HEK293 (cell line): ENCODE measurements around the gene PTRH1.
A peak's percentile ranks its signal among the peaks of the same experiment; 100 is the strongest.

ENCODE experiments used
- AEBP2 ChIP-seq: fragments of 450-650 bp; formaldehyde crosslinking; IDR thresholded peaks from 2 replicates; pipeline ENCODE4 v1.5.1; 2016; ENCODE audit warnings: missing biosample characterization, missing genetic modification characterization, borderline replicate concordance
- ATF2 ChIP-seq: fragments of 450-650 bp; formaldehyde crosslinking; IDR thresholded peaks from 2 replicates; pipeline ENCODE4 v1.5.1; 2016; ENCODE audit warnings: missing biosample characterization, missing genetic modification characterization, low read depth
- BCL11A ChIP-seq: fragments of 450-650 bp; formaldehyde crosslinking; IDR thresholded peaks from 2 replicates; pipeline ENCODE4 v1.5.1; 2016; ENCODE audit warnings: low read depth, missing biosample characterization, missing genetic modification characterization
- BCL11B ChIP-seq: fragments of 450-650 bp; formaldehyde crosslinking; IDR thresholded peaks from 2 replicates; pipeline ENCODE4 v1.5.1; 2016; ENCODE audit warnings: low read depth, missing biosample characterization, missing genetic modification characterization
- BCL6B ChIP-seq: fragments of 450-650 bp; formaldehyde crosslinking; IDR thresholded peaks from 2 replicates; pipeline ENCODE4 v1.5.1; 2017; ENCODE audit warnings: missing biosample characterization, missing genetic modification characterization
- KLF9 ChIP-seq: fragments of 450-650 bp; formaldehyde crosslinking; IDR thresholded peaks from 2 replicates; pipeline ENCODE4 v1.5.1; 2016; ENCODE audit warnings: missing biosample characterization, missing genetic modification characterization, low read depth
- MEIS1 ChIP-seq: sonication (generic); formaldehyde crosslinking; IDR thresholded peaks from 2 replicates; pipeline ENCODE4 v1.8.1; 2022; ENCODE audit warnings: missing genetic modification reagents, mild to moderate bottlenecking, borderline replicate concordance
- OVOL3 ChIP-seq: fragments of 450-650 bp; formaldehyde crosslinking; IDR thresholded peaks from 2 replicates; pipeline ENCODE4 v1.5.1; 2016; ENCODE audit warnings: missing biosample characterization, missing genetic modification characterization
- PRDM2 ChIP-seq: fragments of 450-650 bp; formaldehyde crosslinking; IDR thresholded peaks from 2 replicates; pipeline ENCODE4 v1.5.1; 2016; ENCODE audit warnings: missing biosample characterization, missing genetic modification characterization, borderline replicate concordance
- WT1 ChIP-seq: fragments of 450-650 bp; formaldehyde crosslinking; IDR thresholded peaks from 2 replicates; pipeline ENCODE4 v1.5.1; 2016; ENCODE audit warnings: missing biosample characterization, missing genetic modification characterization
- ZNF140 ChIP-seq: fragments of 450-650 bp; formaldehyde crosslinking; IDR thresholded peaks from 2 replicates; pipeline ENCODE4 v1.5.1; 2016; ENCODE audit warnings: missing biosample characterization, missing genetic modification characterization
- ZNF157 ChIP-seq: fragments of 450-650 bp; formaldehyde crosslinking; IDR thresholded peaks from 2 replicates; pipeline ENCODE4 v1.5.1; 2016; ENCODE audit warnings: missing biosample characterization, missing genetic modification characterization
- ZNF18 ChIP-seq: fragments of 450-650 bp; formaldehyde crosslinking; IDR thresholded peaks from 2 replicates; pipeline ENCODE4 v1.5.1; 2016; ENCODE audit warnings: missing biosample characterization, missing genetic modification characterization
- ZNF24 ChIP-seq: fragments of 450-650 bp; formaldehyde crosslinking; IDR thresholded peaks from 2 replicates; pipeline ENCODE4 v1.5.1; 2016; ENCODE audit warnings: missing biosample characterization, missing genetic modification characterization
- ZNF341 ChIP-seq: fragments of 450-650 bp; formaldehyde crosslinking; IDR thresholded peaks from 2 replicates; pipeline ENCODE4; 2016; ENCODE audit warnings: low read depth, missing biosample characterization, missing genetic modification characterization
- ZNF362 ChIP-seq: fragments of 450-650 bp; formaldehyde crosslinking; IDR thresholded peaks from 2 replicates; pipeline ENCODE4 v1.5.1; 2016; ENCODE audit warnings: missing biosample characterization, missing genetic modification characterization
- ZNF394 ChIP-seq: fragments of 450-650 bp; formaldehyde crosslinking; IDR thresholded peaks from 2 replicates; pipeline ENCODE4 v1.5.1; 2016; ENCODE audit warnings: missing biosample characterization, missing genetic modification characterization, mild to moderate bottlenecking, moderate library complexity, borderline replicate concordance
- ZNF510 ChIP-seq: fragments of 450-650 bp; formaldehyde crosslinking; IDR thresholded peaks from 2 replicates; pipeline ENCODE4 v1.5.1; 2018; ENCODE audit warnings: mild to moderate bottlenecking, missing genetic modification characterization, missing biosample characterization; ENCODE audit not compliant: insufficient replicate concordance
- ZNF571 ChIP-seq: fragments of 450-650 bp; formaldehyde crosslinking; IDR thresholded peaks from 2 replicates; pipeline ENCODE4 v1.5.0; 2017; ENCODE audit warnings: missing biosample characterization, missing genetic modification characterization
- ZNF624 ChIP-seq: fragments of 450-650 bp; formaldehyde crosslinking; IDR thresholded peaks from 2 replicates; pipeline ENCODE4 v1.5.1; 2017; ENCODE audit warnings: missing biosample characterization, missing genetic modification characterization
- ZNF654 ChIP-seq: fragments of 450-650 bp; formaldehyde crosslinking; IDR thresholded peaks from 2 replicates; pipeline ENCODE4 v1.5.1; 2016; ENCODE audit warnings: low read depth, missing biosample characterization, missing genetic modification characterization
- ZNF658 ChIP-seq: fragments of 450-650 bp; formaldehyde crosslinking; IDR thresholded peaks from 2 replicates; pipeline ENCODE4; 2016; ENCODE audit warnings: missing biosample characterization, missing genetic modification characterization
- ZNF664 ChIP-seq: fragments of 450-650 bp; formaldehyde crosslinking; IDR thresholded peaks from 2 replicates; pipeline ENCODE4 v1.5.1; 2016; ENCODE audit warnings: missing biosample characterization, missing genetic modification characterization
- ZNF747 ChIP-seq: fragments of 450-650 bp; formaldehyde crosslinking; IDR thresholded peaks from 2 replicates; pipeline ENCODE4 v1.5.1; 2016; ENCODE audit warnings: missing biosample characterization, missing genetic modification characterization
- ZNF843 ChIP-seq: fragments of 450-650 bp; formaldehyde crosslinking; IDR thresholded peaks from 2 replicates; pipeline ENCODE4 v1.5.1; 2016; ENCODE audit warnings: missing biosample characterization, missing genetic modification characterization
- ZSCAN23 ChIP-seq: fragments of 450-650 bp; formaldehyde crosslinking; IDR thresholded peaks from 2 replicates; pipeline ENCODE4 v1.5.1; 2016; ENCODE audit warnings: missing biosample characterization, missing genetic modification characterization

The PTRH1 gene

GRCh38 chr9:127754099-127755060, 38.9 kb upstream of the PTRH1 start (continued):
- no peak for TF ChIP-seq BCL6B (tag by site-specific recombination)
- TF ChIP-seq ZNF140, result no peak
- peak; percentile 51 for TF ChIP-seq WT1 (tag by site-specific recombination)
- no peak for TF ChIP-seq ZNF571
- no peak for TF ChIP-seq MEIS1 (CRISPR knock-in tag)
- TF ChIP-seq ZNF18, result no peak
- TF ChIP-seq ZNF510 (tag by site-specific recombination), result no peak
- no peak for TF ChIP-seq ZNF362 (tag by site-specific recombination)
- TF ChIP-seq ZNF658 (tag by site-specific recombination), result no peak
- no peak for TF ChIP-seq ZNF24 (tag by site-specific recombination)
- peak; percentile 60; the same call in 1 of the 2 replicates for TF ChIP-seq BCL11A (tag by site-specific recombination)
- no peak for TF ChIP-seq ZNF664 (tag by site-specific recombination)
- no peak for TF ChIP-seq ZNF843 (tag by site-specific recombination)
- no peak for TF ChIP-seq ZNF394
- TF ChIP-seq ZNF654 (tag by site-specific recombination), result no peak
- TF ChIP-seq ZSCAN23 (tag by site-specific recombination), result no peak
- no peak for TF ChIP-seq ZNF747 (tag by site-specific recombination)
- TF ChIP-seq OVOL3, result no peak
- no peak for TF ChIP-seq BCL11B (tag by site-specific recombination)
- TF ChIP-seq ZNF624, result no peak
- TF ChIP-seq PRDM2 (tag by site-specific recombination), result no peak
- 0 out of 2 replicates have a peak, but pooled peaks have one; percentile 39 for TF ChIP-seq ATF2 (tag by site-specific recombination)
- TF ChIP-seq AEBP2 (tag by site-specific recombination), result no peak
- TF ChIP-seq KLF9 (tag by site-specific recombination), result peak; percentile 79
- peak; percentile 46; the same call in 1 of the 2 replicates for TF ChIP-seq ZNF341
- no peak for TF ChIP-seq ZNF157
